PC-9 (cell line): ENCODE data around the gene NHLRC1.

ENCODE experiments used
- CTCF ChIP-seq: fragments of 200-600 bp; sonication (generic); conservative IDR thresholded peaks from 2 replicates; pipeline ENCODE4 v1.6.1; 2017; ENCODE audit warnings: mixed run types, antibody characterized with exemption, mild to moderate bottlenecking, moderate library complexity
- EZH2 ChIP-seq: fragments of 200-600 bp; sonication (generic); IDR thresholded peaks from 2 replicates; pipeline ENCODE4 v1.8.0; 2017; ENCODE audit warnings: antibody characterized with exemption, low read depth

- no peak for TF ChIP-seq EZH2
- no peak for TF ChIP-seq CTCF
Observed at GRCh38 chr6:18081025-18081668, 41.3 kb downstream of the NHLRC1 start.
